Measurements from ENCODE around the gene CYFIP2.

DNA sequence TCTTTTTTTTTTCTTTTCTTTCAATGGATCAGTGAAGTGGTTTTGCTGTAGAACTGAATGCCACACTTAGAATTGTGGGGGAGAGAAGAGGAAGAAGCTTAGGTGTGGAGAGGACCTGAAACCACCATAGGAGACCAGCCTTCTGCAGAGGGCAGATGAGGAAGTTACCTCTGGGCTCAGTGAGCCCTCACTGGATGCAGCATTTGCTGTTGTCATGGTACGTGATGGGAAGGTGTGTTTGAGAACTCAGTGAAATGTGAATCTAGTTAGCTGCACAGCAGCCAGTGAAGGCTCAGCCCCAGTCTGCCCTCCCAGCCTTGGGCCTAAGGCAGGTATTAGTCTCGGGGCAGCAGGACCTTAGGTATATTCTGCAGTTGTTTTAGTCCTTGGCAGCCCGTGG lies 17.5 kb downstream of the CYFIP2 start:
- no peak for TF ChIP-seq ZKSCAN5 (CRISPR knock-in tag; IDR thresholded peaks at IDR 0.05)
- no peak for TF ChIP-seq HHEX (CRISPR knock-in tag; IDR thresholded peaks at IDR 0.05)
- TF ChIP-seq POLR2A (IDR thresholded peaks at IDR 0.05; ENCODE audit: insufficient read depth in 1 of 2, low read depth in 2 of 2, low read length in 2 of 2): no peak
- TF ChIP-seq FOXC1 (CRISPR knock-in tag; IDR thresholded peaks at IDR 0.05; ENCODE audit: borderline replicate concordance): no peak
- TF ChIP-seq SOX6 (IDR thresholded peaks at IDR 0.05): no peak
- TF ChIP-seq SOX6 (CRISPR knock-in tag; IDR thresholded peaks at IDR 0.05): no peak
- TF ChIP-seq ETV6 (CRISPR knock-in tag; conservative IDR thresholded peaks at IDR 0.05): no peak
- TF ChIP-seq, protein P1, sequence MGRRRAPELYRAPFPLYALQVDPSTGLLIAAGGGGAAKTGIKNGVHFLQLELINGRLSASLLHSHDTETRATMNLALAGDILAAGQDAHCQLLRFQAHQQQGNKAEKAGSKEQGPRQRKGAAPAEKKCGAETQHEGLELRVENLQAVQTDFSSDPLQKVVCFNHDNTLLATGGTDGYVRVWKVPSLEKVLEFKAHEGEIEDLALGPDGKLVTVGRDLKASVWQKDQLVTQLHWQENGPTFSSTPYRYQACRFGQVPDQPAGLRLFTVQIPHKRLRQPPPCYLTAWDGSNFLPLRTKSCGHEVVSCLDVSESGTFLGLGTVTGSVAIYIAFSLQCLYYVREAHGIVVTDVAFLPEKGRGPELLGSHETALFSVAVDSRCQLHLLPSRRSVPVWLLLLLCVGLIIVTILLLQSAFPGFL (CRISPR knock-in tag; IDR thresholded peaks at IDR 0.05): no peak
- TF ChIP-seq, protein P2, sequence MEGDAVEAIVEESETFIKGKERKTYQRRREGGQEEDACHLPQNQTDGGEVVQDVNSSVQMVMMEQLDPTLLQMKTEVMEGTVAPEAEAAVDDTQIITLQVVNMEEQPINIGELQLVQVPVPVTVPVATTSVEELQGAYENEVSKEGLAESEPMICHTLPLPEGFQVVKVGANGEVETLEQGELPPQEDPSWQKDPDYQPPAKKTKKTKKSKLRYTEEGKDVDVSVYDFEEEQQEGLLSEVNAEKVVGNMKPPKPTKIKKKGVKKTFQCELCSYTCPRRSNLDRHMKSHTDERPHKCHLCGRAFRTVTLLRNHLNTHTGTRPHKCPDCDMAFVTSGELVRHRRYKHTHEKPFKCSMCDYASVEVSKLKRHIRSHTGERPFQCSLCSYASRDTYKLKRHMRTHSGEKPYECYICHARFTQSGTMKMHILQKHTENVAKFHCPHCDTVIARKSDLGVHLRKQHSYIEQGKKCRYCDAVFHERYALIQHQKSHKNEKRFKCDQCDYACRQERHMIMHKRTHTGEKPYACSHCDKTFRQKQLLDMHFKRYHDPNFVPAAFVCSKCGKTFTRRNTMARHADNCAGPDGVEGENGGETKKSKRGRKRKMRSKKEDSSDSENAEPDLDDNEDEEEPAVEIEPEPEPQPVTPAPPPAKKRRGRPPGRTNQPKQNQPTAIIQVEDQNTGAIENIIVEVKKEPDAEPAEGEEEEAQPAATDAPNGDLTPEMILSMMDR (CRISPR knock-in tag; IDR thresholded peaks at IDR 0.05): no peak
- TF ChIP-seq, protein P3, sequence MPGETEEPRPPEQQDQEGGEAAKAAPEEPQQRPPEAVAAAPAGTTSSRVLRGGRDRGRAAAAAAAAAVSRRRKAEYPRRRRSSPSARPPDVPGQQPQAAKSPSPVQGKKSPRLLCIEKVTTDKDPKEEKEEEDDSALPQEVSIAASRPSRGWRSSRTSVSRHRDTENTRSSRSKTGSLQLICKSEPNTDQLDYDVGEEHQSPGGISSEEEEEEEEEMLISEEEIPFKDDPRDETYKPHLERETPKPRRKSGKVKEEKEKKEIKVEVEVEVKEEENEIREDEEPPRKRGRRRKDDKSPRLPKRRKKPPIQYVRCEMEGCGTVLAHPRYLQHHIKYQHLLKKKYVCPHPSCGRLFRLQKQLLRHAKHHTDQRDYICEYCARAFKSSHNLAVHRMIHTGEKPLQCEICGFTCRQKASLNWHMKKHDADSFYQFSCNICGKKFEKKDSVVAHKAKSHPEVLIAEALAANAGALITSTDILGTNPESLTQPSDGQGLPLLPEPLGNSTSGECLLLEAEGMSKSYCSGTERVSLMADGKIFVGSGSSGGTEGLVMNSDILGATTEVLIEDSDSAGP (CRISPR knock-in tag; IDR thresholded peaks at IDR 0.05; ENCODE audit: borderline replicate concordance): no peak
- TF ChIP-seq ZBTB38 (CRISPR knock-in tag; IDR thresholded peaks at IDR 0.05): no peak
- TF ChIP-seq, protein P4, sequence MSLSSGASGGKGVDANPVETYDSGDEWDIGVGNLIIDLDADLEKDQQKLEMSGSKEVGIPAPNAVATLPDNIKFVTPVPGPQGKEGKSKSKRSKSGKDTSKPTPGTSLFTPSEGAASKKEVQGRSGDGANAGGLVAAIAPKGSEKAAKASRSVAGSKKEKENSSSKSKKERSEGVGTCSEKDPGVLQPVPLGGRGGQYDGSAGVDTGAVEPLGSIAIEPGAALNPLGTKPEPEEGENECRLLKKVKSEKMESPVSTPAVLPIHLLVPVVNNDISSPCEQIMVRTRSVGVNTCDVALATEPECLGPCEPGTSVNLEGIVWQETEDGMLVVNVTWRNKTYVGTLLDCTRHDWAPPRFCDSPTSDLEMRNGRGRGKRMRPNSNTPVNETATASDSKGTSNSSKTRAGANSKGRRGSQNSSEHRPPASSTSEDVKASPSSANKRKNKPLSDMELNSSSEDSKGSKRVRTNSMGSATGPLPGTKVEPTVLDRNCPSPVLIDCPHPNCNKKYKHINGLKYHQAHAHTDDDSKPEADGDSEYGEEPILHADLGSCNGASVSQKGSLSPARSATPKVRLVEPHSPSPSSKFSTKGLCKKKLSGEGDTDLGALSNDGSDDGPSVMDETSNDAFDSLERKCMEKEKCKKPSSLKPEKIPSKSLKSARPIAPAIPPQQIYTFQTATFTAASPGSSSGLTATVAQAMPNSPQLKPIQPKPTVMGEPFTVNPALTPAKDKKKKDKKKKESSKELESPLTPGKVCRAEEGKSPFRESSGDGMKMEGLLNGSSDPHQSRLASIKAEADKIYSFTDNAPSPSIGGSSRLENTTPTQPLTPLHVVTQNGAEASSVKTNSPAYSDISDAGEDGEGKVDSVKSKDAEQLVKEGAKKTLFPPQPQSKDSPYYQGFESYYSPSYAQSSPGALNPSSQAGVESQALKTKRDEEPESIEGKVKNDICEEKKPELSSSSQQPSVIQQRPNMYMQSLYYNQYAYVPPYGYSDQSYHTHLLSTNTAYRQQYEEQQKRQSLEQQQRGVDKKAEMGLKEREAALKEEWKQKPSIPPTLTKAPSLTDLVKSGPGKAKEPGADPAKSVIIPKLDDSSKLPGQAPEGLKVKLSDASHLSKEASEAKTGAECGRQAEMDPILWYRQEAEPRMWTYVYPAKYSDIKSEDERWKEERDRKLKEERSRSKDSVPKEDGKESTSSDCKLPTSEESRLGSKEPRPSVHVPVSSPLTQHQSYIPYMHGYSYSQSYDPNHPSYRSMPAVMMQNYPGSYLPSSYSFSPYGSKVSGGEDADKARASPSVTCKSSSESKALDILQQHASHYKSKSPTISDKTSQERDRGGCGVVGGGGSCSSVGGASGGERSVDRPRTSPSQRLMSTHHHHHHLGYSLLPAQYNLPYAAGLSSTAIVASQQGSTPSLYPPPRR (CRISPR knock-in tag; IDR thresholded peaks at IDR 0.05; ENCODE audit: borderline replicate concordance): no peak
- TF ChIP-seq SP2 (CRISPR knock-in tag; IDR thresholded peaks at IDR 0.05): no peak
